Hypothalamus (tissue), 51 donors: ENCODE measurements around the gene SLC7A7.
"Not testable (repeated sequence)": the region's sequence is repeated elsewhere in the genome, so short reads cannot be mapped to it uniquely, and the experiment has no call there.

Experiments
- DNase-seq, 51 donors: peaks; one replicate each; lab custom pipeline; 2025; lab: John Stamatoyannopoulos, UW

Gene SLC7A7

DNA sequence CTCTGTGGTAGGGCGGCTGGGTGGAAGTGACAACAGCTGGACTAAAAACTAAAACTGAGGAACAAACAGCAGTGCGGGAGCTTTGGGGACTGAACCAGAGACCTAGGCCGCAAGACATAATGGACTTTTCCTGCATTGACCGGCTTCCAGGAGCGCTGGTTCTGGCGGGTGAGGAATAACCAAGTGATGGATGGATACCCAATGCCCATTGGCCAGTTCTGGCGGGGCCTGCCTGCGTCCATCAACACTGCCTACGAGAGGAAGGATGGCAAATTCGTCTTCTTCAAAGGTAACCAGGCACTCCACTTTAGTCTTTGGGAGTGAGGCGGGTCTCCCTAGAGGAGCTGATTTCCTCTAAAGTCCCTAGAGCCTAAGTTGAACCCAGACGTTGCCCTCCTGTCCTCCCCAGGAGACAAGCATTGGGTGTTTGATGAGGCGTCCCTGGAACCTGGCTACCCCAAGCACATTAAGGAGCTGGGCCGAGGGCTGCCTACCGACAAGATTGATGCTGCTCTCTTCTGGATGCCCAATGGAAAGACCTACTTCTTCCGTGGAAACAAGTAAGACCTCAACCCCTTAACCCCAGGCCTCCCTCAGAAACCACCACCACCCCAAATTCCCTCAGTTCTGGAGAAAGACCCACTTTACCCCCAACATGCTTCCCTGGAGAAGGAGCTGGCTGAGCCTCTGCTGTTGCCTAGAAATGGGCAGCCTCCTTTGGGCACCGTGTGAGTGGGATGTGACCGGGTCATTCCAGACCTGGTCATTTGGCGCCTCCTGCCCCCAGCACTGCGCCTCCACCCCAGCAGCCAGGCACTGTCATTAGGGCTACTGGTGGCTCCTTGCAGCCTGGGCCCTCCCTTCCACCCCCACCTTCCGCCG, 29.2 kb upstream of the SLC7A7 start:
- DNase-seq, result no peak

DNA sequence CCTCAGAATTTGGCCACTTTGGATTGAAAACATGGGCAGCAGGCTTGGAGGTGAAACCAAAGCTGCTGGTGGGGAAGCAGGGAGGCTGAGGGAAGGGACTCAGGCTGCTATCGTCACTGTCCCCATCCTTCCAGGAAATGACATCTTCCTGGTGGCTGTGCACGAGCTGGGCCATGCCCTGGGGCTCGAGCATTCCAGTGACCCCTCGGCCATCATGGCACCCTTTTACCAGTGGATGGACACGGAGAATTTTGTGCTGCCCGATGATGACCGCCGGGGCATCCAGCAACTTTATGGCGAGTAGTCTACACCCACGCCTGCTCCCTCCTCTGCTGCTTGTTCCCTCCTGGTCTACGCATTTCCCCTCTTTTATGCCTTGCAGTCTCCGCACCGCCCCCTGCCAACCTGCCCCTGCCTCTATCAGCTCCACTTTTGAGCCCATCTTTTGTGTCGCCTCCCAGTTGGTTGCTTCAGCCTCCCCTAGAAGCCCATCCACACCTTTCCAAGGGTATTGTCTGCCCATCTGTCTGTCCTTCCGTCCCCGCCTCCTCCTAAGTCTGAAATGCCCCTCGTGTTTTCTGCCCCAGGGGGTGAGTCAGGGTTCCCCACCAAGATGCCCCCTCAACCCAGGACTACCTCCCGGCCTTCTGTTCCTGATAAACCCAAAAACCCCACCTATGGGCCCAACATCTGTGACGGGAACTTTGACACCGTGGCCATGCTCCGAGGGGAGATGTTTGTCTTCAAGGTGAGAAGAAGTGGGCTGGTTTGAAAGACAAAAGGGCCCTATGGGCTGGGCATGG, 28.1 kb upstream of the SLC7A7 start:
- no peak for DNase-seq

- DNase-seq, result no peak
Measured at GRCh38 chr14:22842211-22843122, 27.2 kb upstream of the SLC7A7 start.

DNA sequence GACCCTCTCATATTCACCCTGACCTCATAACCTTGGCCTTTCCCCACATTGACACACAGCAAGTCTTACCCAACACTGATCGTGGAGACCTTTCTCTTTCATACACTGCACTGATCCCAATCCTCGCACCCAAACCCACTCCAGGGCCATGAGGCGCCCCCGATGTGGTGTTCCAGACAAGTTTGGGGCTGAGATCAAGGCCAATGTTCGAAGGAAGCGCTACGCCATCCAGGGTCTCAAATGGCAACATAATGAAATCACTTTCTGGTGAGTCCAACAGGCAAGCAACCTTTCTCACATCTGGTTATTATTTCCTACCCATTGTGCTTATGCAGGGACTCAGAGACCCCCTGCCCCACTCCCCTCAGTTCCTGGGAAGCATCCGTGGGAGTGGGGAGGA, 26.5 kb upstream of the SLC7A7 start:
- DNase-seq, result no peak

DNA sequence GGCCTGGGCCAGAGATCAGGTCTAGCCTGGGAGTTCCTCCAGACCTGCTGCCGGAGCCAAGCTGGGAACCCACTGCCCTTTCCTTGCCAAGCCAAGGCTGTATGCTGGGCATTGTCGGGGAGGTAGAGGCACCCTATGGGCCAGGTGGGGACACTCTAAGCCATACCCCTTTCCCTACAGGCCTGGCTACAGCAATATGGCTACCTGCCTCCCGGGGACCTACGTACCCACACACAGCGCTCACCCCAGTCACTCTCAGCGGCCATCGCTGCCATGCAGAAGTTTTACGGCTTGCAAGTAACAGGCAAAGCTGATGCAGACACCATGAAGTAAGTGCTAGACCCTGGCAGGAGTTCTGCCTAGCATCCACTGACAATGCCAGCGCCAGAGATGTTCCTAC, 26.1 kb upstream of the SLC7A7 start:
- no peak for DNase-seq

DNA sequence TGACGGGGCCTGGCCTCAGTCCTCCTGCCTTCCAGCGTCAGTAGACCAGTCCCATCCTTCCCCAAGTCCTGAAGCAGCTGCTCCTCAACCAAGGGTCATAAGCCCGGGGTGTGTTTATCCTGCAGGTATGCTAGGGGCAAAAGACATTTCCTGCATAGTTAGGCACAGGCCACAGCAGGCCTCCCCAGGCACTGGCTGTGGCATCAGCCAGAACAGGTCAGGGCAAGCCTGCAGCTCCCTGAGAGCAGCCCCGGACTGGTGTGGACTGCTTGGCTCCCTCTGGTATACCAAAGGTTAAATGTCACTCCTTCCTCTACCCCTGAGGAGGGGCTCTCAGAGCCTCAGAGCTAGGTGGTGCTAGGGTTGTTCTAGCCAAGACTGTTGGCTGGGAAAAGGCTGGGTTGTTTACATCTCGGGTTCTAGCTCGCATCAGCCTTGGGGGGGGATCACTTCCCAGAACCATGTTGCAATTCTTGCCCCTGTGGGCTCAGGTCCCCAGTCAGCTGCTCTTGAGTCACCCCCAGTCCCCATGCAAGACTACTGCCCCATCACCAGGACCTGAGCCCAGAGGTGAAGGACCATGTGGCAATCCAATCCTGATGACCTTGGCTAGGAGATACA, 24.0 kb upstream of the SLC7A7 start:
- DNase-seq, result no peak

GRCh38 chr14:22838631-22839041, 23.4 kb upstream of the SLC7A7 start:
- peak in 3 of 51 donors; percentile 14 to 19 (median 18) for DNase-seq

DNA sequence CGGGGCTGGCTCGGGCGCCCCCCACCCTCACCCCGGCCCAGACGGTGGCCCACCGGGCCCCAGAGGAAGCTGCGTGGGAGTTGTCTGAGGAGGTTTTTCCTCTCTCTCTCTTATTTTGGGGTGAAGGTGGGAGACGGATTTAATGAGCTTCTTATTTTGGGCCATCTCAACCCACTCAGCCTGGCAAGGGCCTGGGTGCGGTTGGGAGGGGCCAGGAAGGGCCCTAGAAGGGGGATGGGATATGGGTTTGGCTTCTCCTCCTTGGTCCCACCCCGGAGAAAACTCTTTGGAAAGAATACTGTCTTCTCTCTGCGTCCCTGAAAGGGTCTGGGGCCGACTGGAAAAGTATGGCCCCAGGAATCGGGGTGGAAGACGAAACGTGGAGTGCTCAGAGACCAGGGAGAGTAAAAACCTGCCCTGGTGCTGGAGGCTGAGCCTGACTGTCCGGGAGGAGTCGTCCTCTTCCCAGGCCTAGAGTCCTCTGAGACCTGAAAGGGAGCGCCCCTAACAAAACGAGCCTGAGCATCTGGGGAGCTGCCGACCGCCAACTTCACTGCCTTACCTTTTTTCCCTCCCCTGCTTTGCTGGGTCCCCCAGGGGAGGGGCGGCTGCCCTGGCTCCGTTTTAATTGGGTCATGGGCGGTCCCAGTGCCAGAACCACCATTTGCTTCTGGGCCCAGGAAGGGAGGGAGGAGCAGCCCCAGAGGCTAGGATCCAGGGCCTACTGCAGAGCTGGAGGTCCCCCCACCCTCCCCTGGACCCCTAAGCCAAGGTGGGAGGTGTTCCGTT, 22.7 kb upstream of the SLC7A7 start:
- DNase-seq, result peak in 6 of 51 donors; percentile 13 to 37 (median 27)

DNA sequence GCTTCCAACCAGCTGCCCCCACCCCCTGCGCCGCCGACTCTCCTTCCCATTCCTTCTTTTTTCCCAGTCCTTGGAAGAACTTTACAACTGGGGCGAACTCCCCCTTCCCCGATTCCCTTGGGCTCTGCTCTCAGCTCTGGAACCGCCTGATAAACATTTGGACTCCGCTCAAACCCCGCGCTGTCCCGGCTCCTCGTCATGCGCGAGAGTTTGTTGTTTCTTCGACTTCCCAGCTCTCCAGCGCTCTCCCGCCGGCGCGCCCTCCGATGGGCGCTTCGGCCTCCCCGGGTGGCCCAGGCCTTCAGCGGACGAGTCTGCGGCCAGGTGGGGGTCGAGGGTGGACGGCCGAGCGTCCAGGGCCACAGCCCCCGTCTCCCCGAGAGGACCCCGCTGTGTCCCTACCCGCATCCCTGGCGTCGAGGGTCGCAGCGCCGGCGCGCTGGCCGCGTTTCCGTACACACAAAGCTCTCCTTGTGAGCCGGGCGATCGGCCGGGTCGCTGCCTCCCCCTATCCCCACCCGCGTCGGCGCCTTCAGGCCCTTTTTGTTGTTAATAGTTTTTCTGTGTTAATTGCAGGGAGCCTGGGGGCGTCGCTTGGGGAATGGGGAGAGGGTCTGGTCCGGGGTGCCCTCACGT, 22.0 kb upstream of the SLC7A7 start:
- DNase-seq, result peak in 20 of 51 donors; percentile 13 to 57 (median 32)

GRCh38 chr14:22836301-22837113, 21.3 kb upstream of the SLC7A7 start, which contains the start of gene MMP14:
MMP14 (plus strand) TSS chr14:22836585; CDS start chr14:22836818, 233 bp downstream.
- peak in 8 of 51 donors; percentile 12 to 54 (median 24) for DNase-seq

DNA sequence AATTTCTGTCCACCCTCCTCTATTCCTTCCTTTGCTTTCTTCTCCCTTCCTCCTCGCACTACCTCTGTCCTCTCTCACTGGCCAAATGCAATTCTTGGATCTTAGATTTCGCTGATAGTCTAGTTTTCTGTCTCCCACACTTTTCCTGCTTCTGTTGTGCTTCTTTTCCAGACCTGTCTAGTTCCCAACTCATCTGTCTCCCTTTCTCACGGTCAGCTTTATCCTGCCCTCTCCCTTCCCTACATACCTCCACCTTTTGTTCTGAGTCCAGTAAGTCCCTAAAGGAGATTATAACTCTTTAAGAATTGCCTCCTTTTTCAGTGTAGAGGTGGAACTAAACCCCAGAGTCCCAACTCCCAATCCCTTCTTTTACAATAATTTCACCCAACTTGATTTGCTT, 20.3 kb upstream of the SLC7A7 start:
- DNase-seq, result no peak

GRCh38 chr14:22830443-22831010, 15.3 kb upstream of the SLC7A7 start:
- no peak for DNase-seq

DNA sequence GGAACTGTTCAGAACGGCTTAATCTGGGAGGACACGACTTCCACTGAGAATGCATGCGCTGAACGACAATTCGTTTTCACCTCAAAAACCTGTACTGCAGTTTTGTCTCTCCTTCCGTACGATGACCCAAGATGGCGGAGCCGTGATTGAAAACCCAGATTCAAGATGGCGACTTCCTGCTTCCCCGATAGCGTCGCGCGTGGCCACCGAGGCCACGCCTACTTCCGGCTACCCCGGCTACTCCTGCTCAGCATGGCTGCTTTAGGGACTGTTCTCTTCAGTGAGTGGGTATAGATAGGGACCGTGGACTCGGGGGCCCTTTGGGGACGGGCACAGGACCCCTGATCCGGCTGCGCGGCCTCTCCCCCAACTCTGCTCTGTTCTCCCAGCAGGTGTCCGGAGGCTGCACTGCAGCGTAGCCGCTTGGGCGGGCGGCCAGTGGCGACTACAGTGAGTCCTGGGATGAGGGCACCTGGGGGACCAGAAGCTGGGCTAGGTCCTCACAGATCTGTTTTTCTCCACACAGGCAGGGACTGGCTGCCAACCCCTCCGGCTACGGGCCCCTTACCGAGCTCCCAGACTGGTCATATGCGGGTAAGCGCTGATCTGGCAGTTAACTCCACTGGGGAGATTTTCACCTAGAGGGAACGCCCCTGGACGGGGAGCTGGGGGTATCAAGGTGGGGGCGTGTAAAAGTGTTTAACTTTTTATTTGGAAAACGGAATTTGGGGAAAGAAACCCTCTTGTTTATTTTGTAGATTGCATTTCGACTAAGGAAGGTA, 14.6 kb upstream of the SLC7A7 start, which contains the start of gene MRPL52:
Gene MRPL52, plus strand, starts transcription at position 227 of the 782 bp plus-strand sequence. Its CDS starts 26 bp downstream, at position 253.
- DNase-seq, result peak in 50 of 51 donors; percentile 43 to 93 (median 80)

DNA sequence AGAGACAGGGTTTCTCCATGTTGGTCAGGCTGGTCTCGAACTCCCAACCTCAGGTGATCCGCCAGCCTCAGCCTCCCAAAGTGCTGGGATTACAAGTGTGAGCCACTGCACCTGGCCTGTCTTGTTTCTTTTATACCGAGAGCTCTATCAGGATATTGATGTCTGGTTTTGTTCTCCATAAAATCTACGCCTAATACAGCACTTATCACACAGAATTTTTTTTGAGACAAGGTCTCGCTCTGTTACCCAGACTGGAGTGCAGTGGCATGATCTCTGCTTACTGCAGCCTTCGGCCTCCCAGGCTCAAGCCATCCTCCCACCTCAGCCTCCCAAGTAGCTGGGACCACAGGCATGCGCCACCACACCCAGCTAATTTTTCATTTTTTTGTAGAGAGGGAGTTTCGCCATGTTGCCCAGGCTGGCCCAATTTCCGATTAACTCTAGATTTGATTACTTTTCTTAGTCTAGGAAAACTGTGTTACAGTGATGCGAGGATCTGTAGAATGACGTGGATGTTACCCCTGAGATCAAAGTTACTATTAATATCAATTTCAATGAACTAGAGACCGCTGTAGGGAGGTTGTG, 13.9 kb upstream of the SLC7A7 start:
- DNase-seq, result not testable (repeated sequence)

- no peak for DNase-seq
Measured at GRCh38 chr14:22824711-22825359, 9.6 kb upstream of the SLC7A7 start.
